PFSK-1 (cell line): ENCODE results near the gene LRP2.

Experiments used
- POLR2AphosphoS5 ChIP-seq: IDR thresholded peaks from 2 replicates; pipeline ENCODE4 v1.6.1; 2012; ENCODE audit warnings: low read depth, mild to moderate bottlenecking, control low read depth, low read length, moderate library complexity
- REST ChIP-seq, 2 experiments: IDR thresholded peaks; 2 replicates each; pipeline versions ENCODE4 v1.6.1 to v1.8.0; 2011 to 2012; ENCODE audit warnings: low read depth in 2 of 2, low read length in 2 of 2, control low read depth in 1 of 2, inconsistent platforms in 1 of 2, mild to moderate bottlenecking in 1 of 2, moderate library complexity in 1 of 2; ENCODE audit not compliant: insufficient read depth in 1 of 2
- SIN3A ChIP-seq: IDR thresholded peaks from 2 replicates; pipeline ENCODE4 v1.6.1; 2012; ENCODE audit warnings: mild to moderate bottlenecking, low read length, moderate library complexity, borderline replicate concordance; ENCODE audit not compliant: insufficient read depth
- TAF1 ChIP-seq: IDR thresholded peaks from 2 replicates; pipeline ENCODE4 v1.6.1; 2012; ENCODE audit warnings: low read length, control low read depth, borderline replicate concordance; ENCODE audit not compliant: insufficient read depth

- TF ChIP-seq TAF1 (no peak), SIN3A (no peak), POLR2AphosphoS5 (no peak), REST (IDR thresholded peaks at IDR 0.05; ENCODE audit: insufficient read depth in 1 of 2, low read depth in 2 of 2, low read length in 2 of 2) (no peak)
Measured at GRCh38 chr2:169162613-169163012, 199.7 kb downstream of the LRP2 start.
